GM12801 (cell line): Measurements from ENCODE around the gene CERCAM.

ENCODE experiments used
- CTCF ChIP-seq: IDR thresholded peaks from one replicate; pipeline ENCODE4 v1.5.1; 2011; ENCODE audit warnings: control low read depth; ENCODE audit not compliant: insufficient read length; ENCODE audit errors: extremely low read depth

CERCAM gene

GRCh38 chr9:128420651-128421481 lies at the start of gene CERCAM:
CERCAM (plus strand) TSS chr9:128420857; CDS start chr9:128420878, 21 bp downstream.
- no peak for TF ChIP-seq CTCF

GRCh38 chr9:128371630-128372117 lies 49.0 kb upstream of the CERCAM start:
- no peak for TF ChIP-seq CTCF

- no peak for TF ChIP-seq CTCF
Measured at GRCh38 chr9:128372188-128372641, 48.4 kb upstream of the CERCAM start.

GRCh38 chr9:128372784-128373183 lies 47.9 kb upstream of the CERCAM start:
- TF ChIP-seq CTCF: no peak

- TF ChIP-seq CTCF: no peak
Measured at GRCh38 chr9:128374221-128374675, 46.4 kb upstream of the CERCAM start.

- no peak for TF ChIP-seq CTCF
Measured at GRCh38 chr9:128375865-128376264, 44.8 kb upstream of the CERCAM start.

- no peak for TF ChIP-seq CTCF
Measured at GRCh38 chr9:128382261-128382660, 38.4 kb upstream of the CERCAM start.
